Measurements from ENCODE around the gene HSP90AA1.
"Not testable (repeated sequence)": the region's sequence is repeated elsewhere in the genome, so short reads cannot be mapped to it uniquely, and the experiment has no call there.

HSP90AA1 gene

GRCh38 chr14:102066041-102066451, 20.8 kb downstream of the HSP90AA1 start:
- H3K4me1 Mint-ChIP-seq, result peaks cover 4% of the 10 kb centered on the region
- H3K9me3 Mint-ChIP-seq, result peaks cover 2% of the 10 kb centered on the region
- TF ChIP-seq, protein P1, sequence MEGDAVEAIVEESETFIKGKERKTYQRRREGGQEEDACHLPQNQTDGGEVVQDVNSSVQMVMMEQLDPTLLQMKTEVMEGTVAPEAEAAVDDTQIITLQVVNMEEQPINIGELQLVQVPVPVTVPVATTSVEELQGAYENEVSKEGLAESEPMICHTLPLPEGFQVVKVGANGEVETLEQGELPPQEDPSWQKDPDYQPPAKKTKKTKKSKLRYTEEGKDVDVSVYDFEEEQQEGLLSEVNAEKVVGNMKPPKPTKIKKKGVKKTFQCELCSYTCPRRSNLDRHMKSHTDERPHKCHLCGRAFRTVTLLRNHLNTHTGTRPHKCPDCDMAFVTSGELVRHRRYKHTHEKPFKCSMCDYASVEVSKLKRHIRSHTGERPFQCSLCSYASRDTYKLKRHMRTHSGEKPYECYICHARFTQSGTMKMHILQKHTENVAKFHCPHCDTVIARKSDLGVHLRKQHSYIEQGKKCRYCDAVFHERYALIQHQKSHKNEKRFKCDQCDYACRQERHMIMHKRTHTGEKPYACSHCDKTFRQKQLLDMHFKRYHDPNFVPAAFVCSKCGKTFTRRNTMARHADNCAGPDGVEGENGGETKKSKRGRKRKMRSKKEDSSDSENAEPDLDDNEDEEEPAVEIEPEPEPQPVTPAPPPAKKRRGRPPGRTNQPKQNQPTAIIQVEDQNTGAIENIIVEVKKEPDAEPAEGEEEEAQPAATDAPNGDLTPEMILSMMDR (IDR thresholded peaks at IDR 0.05; ENCODE audit: unreplicated experiment in 3 of 3), result no peak
- no peak overlapping the region for H3K4me3 Mint-ChIP-seq
- H3K36me3 Mint-ChIP-seq (ENCODE audit: low read depth), result no peaks in the 10 kb centered on the region
- H3K27me3 Mint-ChIP-seq (ENCODE audit: low read depth), result peaks cover 3% of the 10 kb centered on the region
- H3K27ac Mint-ChIP-seq, result no peak overlapping the region

DNA sequence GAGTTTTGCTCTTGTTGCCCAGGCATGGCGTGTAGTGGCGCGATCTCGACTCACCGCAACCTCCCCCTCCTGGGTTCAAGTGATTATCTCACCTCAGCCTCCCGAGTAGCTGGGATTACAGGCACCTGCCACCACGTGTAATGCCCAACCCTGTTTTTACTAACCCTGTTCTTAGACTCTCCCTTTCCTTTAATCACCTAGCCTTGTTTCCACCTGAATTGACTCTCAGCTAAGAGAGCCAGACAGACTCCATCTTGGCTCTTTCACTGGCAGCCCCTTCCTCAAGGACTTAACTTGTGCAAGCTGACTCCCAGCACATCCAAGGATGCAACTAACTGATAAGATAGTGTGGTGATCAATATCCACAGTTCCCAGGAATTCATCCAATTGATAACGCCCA, 22.3 kb downstream of the HSP90AA1 start:
- not testable (repeated sequence) for H3K4me3 Mint-ChIP-seq, H3K9me3 Mint-ChIP-seq, H3K27ac Mint-ChIP-seq

GRCh38 chr14:102063808-102064429, 22.9 kb downstream of the HSP90AA1 start:
- Mint-ChIP-seq H3K4me1 (peaks cover 4% of the 10 kb centered on the region), H3K4me3 (no peak overlapping the region), H3K9me3 (no peaks in the 10 kb centered on the region), H3K27ac (peak overlapping the region in 1 of 3 experiments; percentile 73), H3K36me3 (ENCODE audit: low read depth) (no peaks in the 10 kb centered on the region), H3K27me3 (ENCODE audit: low read depth) (peaks cover 3% of the 10 kb centered on the region)
- TF ChIP-seq, protein P1 (IDR thresholded peaks at IDR 0.05; ENCODE audit: unreplicated experiment in 3 of 3), result no peak

More for the DNA sequence above, 22.3 kb downstream of the HSP90AA1 start:
- H3K27me3 Mint-ChIP-seq (ENCODE audit: low read depth); H3K4me1 Mint-ChIP-seq; H3K36me3 Mint-ChIP-seq (ENCODE audit: low read depth): not testable (repeated sequence)

- TF ChIP-seq, protein P1 (IDR thresholded peaks at IDR 0.05; ENCODE audit: unreplicated experiment in 3 of 3), result peak; percentile 46 to 64 (median 53)
- H3K4me3 Mint-ChIP-seq, result no peak overlapping the region
- H3K27ac Mint-ChIP-seq, result no peak overlapping the region
- H3K4me1 Mint-ChIP-seq, result peaks cover 4% of the 10 kb centered on the region
- H3K36me3 Mint-ChIP-seq (ENCODE audit: low read depth), result no peaks in the 10 kb centered on the region
- no peaks in the 10 kb centered on the region for H3K9me3 Mint-ChIP-seq
- H3K27me3 Mint-ChIP-seq (ENCODE audit: low read depth), result peaks cover 3% of the 10 kb centered on the region
Observed at GRCh38 chr14:102063109-102063807, 23.6 kb downstream of the HSP90AA1 start.

- H3K4me1 Mint-ChIP-seq, result peaks cover 2% of the 10 kb centered on the region
- no peak overlapping the region for H3K4me3 Mint-ChIP-seq
- H3K27me3 Mint-ChIP-seq (ENCODE audit: low read depth), result no peaks in the 10 kb centered on the region
- TF ChIP-seq, protein P1 (IDR thresholded peaks at IDR 0.05; ENCODE audit: unreplicated experiment in 3 of 3), result no peak
- no peak overlapping the region for H3K27ac Mint-ChIP-seq
- peaks cover 25% of the 10 kb centered on the region for H3K36me3 Mint-ChIP-seq (ENCODE audit: low read depth)
- H3K9me3 Mint-ChIP-seq, result no peaks in the 10 kb centered on the region
Observed at GRCh38 chr14:102058961-102059360, 27.9 kb downstream of the HSP90AA1 start.

- Mint-ChIP-seq H3K4me3 (no peak overlapping the region), H3K4me1 (no peaks in the 10 kb centered on the region), H3K27ac (peak overlapping the region in 1 of 3 experiments; percentile 61), H3K9me3 (no peaks in the 10 kb centered on the region), H3K27me3 (ENCODE audit: low read depth) (no peaks in the 10 kb centered on the region), H3K36me3 (ENCODE audit: low read depth) (peaks cover 28% of the 10 kb centered on the region)
- TF ChIP-seq, protein P1 (IDR thresholded peaks at IDR 0.05; ENCODE audit: unreplicated experiment in 3 of 3), result no peak
Observed at GRCh38 chr14:102058146-102058545, 28.7 kb downstream of the HSP90AA1 start.

Measured in nephron (organoid).